ENCODE measurements around the gene XIAP.

XIAP gene

DNA sequence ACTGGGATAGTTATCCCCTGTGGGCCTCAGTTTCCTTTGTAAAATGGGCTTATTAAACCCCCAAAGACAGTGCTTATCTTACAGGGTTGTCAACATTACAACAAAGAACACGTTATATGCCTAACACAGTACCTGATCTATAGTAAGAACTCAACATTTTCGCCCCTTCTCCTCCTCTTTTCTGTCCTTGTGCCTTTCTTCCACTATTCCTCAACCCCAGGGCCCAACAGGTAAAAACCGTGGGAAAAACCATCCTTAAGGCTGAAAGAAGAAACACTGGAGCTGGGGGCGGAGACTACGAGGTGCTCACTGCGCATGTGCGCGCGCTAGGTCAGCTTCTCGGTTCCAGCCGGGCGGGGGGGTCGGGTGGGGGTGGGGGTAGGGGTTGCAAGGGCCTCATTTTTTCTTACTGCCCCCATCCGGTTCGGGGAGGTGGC is 426 bp upstream of the XIAP start:
- WGBS (ENCODE audit: extremely low coverage, insufficient coverage, low lambda C conversion rate) = no CpG with 5 or more reads among the region's 15 CpGs
- peak overlapping the region; percentile 85 for H3K56ac ChIP-seq (ENCODE audit: low read length)
- no peak overlapping the region for H2AK5ac ChIP-seq (ENCODE audit: low read length)
- H3K79me2 ChIP-seq (ENCODE audit: control insufficient read depth, insufficient read depth, low read length) = peaks cover 11% of the 10 kb centered on the region
- no peak overlapping the region for H3K23ac ChIP-seq (ENCODE audit: low read length)
- no peak overlapping the region for H3K4me3 ChIP-seq (ENCODE audit: low read length)
- H3K79me1 ChIP-seq (ENCODE audit: low read length) = no peaks in the 10 kb centered on the region
- no peak overlapping the region for H2BK120ac ChIP-seq (ENCODE audit: low read depth, low read length)
- peak overlapping the region; percentile 56 for H3K18ac ChIP-seq (ENCODE audit: low read length)
- H3K36me3 ChIP-seq (ENCODE audit: control insufficient read depth, insufficient read depth, low read length) = no peaks in the 10 kb centered on the region
- H3K4me2 ChIP-seq (ENCODE audit: low read length) = no peak overlapping the region
- no peak overlapping the region for H2BK15ac ChIP-seq (replicated peaks; ENCODE audit: low read depth)
- H2BK5ac ChIP-seq (ENCODE audit: low read length) = no peak overlapping the region
- no peak overlapping the region for H3K4ac ChIP-seq (ENCODE audit: low read depth, low read length)
- no peak overlapping the region for H4K5ac ChIP-seq (ENCODE audit: low read length)
- H3K4me1 ChIP-seq (ENCODE audit: control insufficient read depth, low read depth, low read length) = no peaks in the 10 kb centered on the region
- peak overlapping the region; percentile 84 for H3K9ac ChIP-seq (ENCODE audit: low read length)
- H3K27me3 ChIP-seq (ENCODE audit: insufficient read depth, low read length, poor library complexity) = no peaks in the 10 kb centered on the region
- H4K8ac ChIP-seq (ENCODE audit: low read depth, low read length) = no peak overlapping the region
- peak overlapping the region; percentile 95 for H3K27ac ChIP-seq (ENCODE audit: low read depth, low read length)
- DNase-seq = no peak

DNA sequence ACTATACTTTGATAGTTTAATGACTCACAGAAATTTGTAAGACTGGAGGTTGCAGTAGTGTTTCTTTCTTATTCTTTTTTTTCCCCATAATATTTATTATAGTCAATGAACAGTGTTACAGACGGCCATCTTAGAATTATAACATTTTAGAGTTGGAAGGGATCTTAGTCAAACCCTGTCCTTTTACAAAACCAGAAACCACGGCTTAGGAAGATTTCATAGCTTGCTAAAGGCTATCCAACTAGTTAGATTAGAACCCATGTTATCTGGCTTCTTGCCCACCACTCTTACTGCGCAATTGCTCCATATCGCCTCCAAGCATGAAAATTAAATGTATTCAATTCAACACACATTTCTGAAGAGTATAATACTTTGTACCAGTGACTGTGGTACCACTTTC is 1.1 kb downstream of the XIAP start:
- H3K56ac ChIP-seq (ENCODE audit: low read length) = peak overlapping the region; percentile 29
- WGBS (ENCODE audit: extremely low coverage, insufficient coverage, low lambda C conversion rate) = no CpG with 5 or more reads among the region's 4 CpGs
- H2AK5ac ChIP-seq (ENCODE audit: low read length) = no peak overlapping the region
- peaks cover 11% of the 10 kb centered on the region for H3K79me2 ChIP-seq (ENCODE audit: control insufficient read depth, insufficient read depth, low read length)
- no peak overlapping the region for H3K18ac ChIP-seq (ENCODE audit: low read length)
- no peak overlapping the region for H2BK15ac ChIP-seq (replicated peaks; ENCODE audit: low read depth)
- no peaks in the 10 kb centered on the region for H3K79me1 ChIP-seq (ENCODE audit: low read length)
- peak overlapping the region; percentile 84 for H3K9ac ChIP-seq (ENCODE audit: low read length)
- no peaks in the 10 kb centered on the region for H3K36me3 ChIP-seq (ENCODE audit: control insufficient read depth, insufficient read depth, low read length)
- peak overlapping the region; percentile 21 for H3K4me2 ChIP-seq (ENCODE audit: low read length)
- H3K27ac ChIP-seq (ENCODE audit: low read depth, low read length) = peak overlapping the region; percentile 68
- no peak overlapping the region for H3K4ac ChIP-seq (ENCODE audit: low read depth, low read length)
- no peak overlapping the region for H2BK5ac ChIP-seq (ENCODE audit: low read length)
- H4K8ac ChIP-seq (ENCODE audit: low read depth, low read length) = no peak overlapping the region
- no peak overlapping the region for H2BK120ac ChIP-seq (ENCODE audit: low read depth, low read length)
- no peaks in the 10 kb centered on the region for H3K27me3 ChIP-seq (ENCODE audit: insufficient read depth, low read length, poor library complexity)
- no peak overlapping the region for H3K23ac ChIP-seq (ENCODE audit: low read length)
- peak overlapping the region; percentile 31 for H3K4me3 ChIP-seq (ENCODE audit: low read length)
- no peaks in the 10 kb centered on the region for H3K4me1 ChIP-seq (ENCODE audit: control insufficient read depth, low read depth, low read length)
- no peak overlapping the region for H4K5ac ChIP-seq (ENCODE audit: low read length)
- no peak for DNase-seq

GRCh38 chrX:123869488-123869887 is 9.6 kb downstream of the XIAP start:
- no peak overlapping the region for H3K4me2 ChIP-seq (ENCODE audit: low read length)
- peaks cover 7% of the 10 kb centered on the region for H3K79me2 ChIP-seq (ENCODE audit: control insufficient read depth, insufficient read depth, low read length)
- H4K8ac ChIP-seq (ENCODE audit: low read depth, low read length) = no peak overlapping the region
- no peak overlapping the region for H2BK5ac ChIP-seq (ENCODE audit: low read length)
- no peak overlapping the region for H3K18ac ChIP-seq (ENCODE audit: low read length)
- H2BK15ac ChIP-seq (replicated peaks; ENCODE audit: low read depth) = no peak overlapping the region
- H2BK120ac ChIP-seq (ENCODE audit: low read depth, low read length) = no peak overlapping the region
- no peak overlapping the region for H3K9ac ChIP-seq (ENCODE audit: low read length)
- WGBS (ENCODE audit: extremely low coverage, insufficient coverage, low lambda C conversion rate) = no CpG with 5 or more reads among the region's 1 CpG
- no peaks in the 10 kb centered on the region for H3K36me3 ChIP-seq (ENCODE audit: control insufficient read depth, insufficient read depth, low read length)
- no peaks in the 10 kb centered on the region for H3K4me1 ChIP-seq (ENCODE audit: control insufficient read depth, low read depth, low read length)
- H3K79me1 ChIP-seq (ENCODE audit: low read length) = no peaks in the 10 kb centered on the region
- no peak overlapping the region for H2AK5ac ChIP-seq (ENCODE audit: low read length)
- H3K27me3 ChIP-seq (ENCODE audit: insufficient read depth, low read length, poor library complexity) = no peaks in the 10 kb centered on the region
- no peak overlapping the region for H3K27ac ChIP-seq (ENCODE audit: low read depth, low read length)
- no peak overlapping the region for H3K4ac ChIP-seq (ENCODE audit: low read depth, low read length)
- no peak overlapping the region for H3K23ac ChIP-seq (ENCODE audit: low read length)
- H3K56ac ChIP-seq (ENCODE audit: low read length) = no peak overlapping the region
- no peak overlapping the region for H3K4me3 ChIP-seq (ENCODE audit: low read length)
- H4K5ac ChIP-seq (ENCODE audit: low read length) = no peak overlapping the region
- DNase-seq = no peak

DNA sequence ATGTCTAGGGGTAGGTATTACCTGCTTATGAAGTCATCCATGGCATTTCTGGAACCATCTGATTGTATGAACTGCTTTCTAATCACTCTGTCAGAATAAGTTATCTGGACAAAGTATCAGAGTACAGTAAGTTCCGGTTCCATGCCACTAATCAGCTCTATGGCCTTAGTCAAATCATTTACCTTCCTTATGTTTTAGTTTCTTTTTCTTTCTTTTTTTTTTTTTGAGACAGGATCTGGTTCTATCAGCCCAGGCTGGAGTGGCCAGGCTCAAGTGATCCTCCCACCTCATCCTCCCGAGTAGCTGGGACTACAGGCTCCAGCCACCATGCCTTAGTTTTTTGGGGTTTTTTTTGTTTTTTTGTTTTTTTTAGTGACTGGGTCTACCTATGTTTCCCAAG is 11.5 kb downstream of the XIAP start:
- Histone ChIP-seq H3K36me3 (ENCODE audit: control insufficient read depth, insufficient read depth, low read length) (no peaks in the 10 kb centered on the region), H3K4me3 (ENCODE audit: low read length) (no peak overlapping the region), H2BK120ac (ENCODE audit: low read depth, low read length) (no peak overlapping the region), H3K18ac (ENCODE audit: low read length) (no peak overlapping the region), H3K79me1 (ENCODE audit: low read length) (no peaks in the 10 kb centered on the region), H3K56ac (ENCODE audit: low read length) (no peak overlapping the region), H3K79me2 (ENCODE audit: control insufficient read depth, insufficient read depth, low read length) (peaks cover 7% of the 10 kb centered on the region), H3K27ac (ENCODE audit: low read depth, low read length) (no peak overlapping the region), H3K23ac (ENCODE audit: low read length) (no peak overlapping the region), H2BK5ac (ENCODE audit: low read length) (no peak overlapping the region), H2BK15ac (replicated peaks; ENCODE audit: low read depth) (no peak overlapping the region), H3K4me2 (ENCODE audit: low read length) (no peak overlapping the region), H4K5ac (ENCODE audit: low read length) (no peak overlapping the region), H3K4me1 (ENCODE audit: control insufficient read depth, low read depth, low read length) (no peaks in the 10 kb centered on the region), H3K27me3 (ENCODE audit: insufficient read depth, low read length, poor library complexity) (no peaks in the 10 kb centered on the region), H3K4ac (ENCODE audit: low read depth, low read length) (no peak overlapping the region), H4K8ac (ENCODE audit: low read depth, low read length) (no peak overlapping the region), H3K9ac (ENCODE audit: low read length) (no peak overlapping the region), H2AK5ac (ENCODE audit: low read length) (no peak overlapping the region)
- no peak for DNase-seq
- no CpG with 5 or more reads among the region's 2 CpGs for WGBS (ENCODE audit: extremely low coverage, insufficient coverage, low lambda C conversion rate)

GRCh38 chrX:123873956-123874355 is 14.1 kb downstream of the XIAP start:
- no peak for DNase-seq
- H4K5ac ChIP-seq (ENCODE audit: low read length) = no peak overlapping the region
- H3K79me2 ChIP-seq (ENCODE audit: control insufficient read depth, insufficient read depth, low read length) = peaks cover 2% of the 10 kb centered on the region
- no peaks in the 10 kb centered on the region for H3K27me3 ChIP-seq (ENCODE audit: insufficient read depth, low read length, poor library complexity)
- H2BK120ac ChIP-seq (ENCODE audit: low read depth, low read length) = no peak overlapping the region
- no peak overlapping the region for H3K23ac ChIP-seq (ENCODE audit: low read length)
- H3K4ac ChIP-seq (ENCODE audit: low read depth, low read length) = no peak overlapping the region
- H3K4me1 ChIP-seq (ENCODE audit: control insufficient read depth, low read depth, low read length) = no peaks in the 10 kb centered on the region
- no peak overlapping the region for H3K4me3 ChIP-seq (ENCODE audit: low read length)
- H3K4me2 ChIP-seq (ENCODE audit: low read length) = no peak overlapping the region
- H2BK5ac ChIP-seq (ENCODE audit: low read length) = no peak overlapping the region
- no CpG with 5 or more reads among the region's 1 CpG for WGBS (ENCODE audit: extremely low coverage, insufficient coverage, low lambda C conversion rate)
- no peak overlapping the region for H3K27ac ChIP-seq (ENCODE audit: low read depth, low read length)
- no peaks in the 10 kb centered on the region for H3K36me3 ChIP-seq (ENCODE audit: control insufficient read depth, insufficient read depth, low read length)
- no peak overlapping the region for H3K56ac ChIP-seq (ENCODE audit: low read length)
- no peak overlapping the region for H3K9ac ChIP-seq (ENCODE audit: low read length)
- H3K18ac ChIP-seq (ENCODE audit: low read length) = no peak overlapping the region
- no peaks in the 10 kb centered on the region for H3K79me1 ChIP-seq (ENCODE audit: low read length)
- no peak overlapping the region for H2BK15ac ChIP-seq (replicated peaks; ENCODE audit: low read depth)
- H4K8ac ChIP-seq (ENCODE audit: low read depth, low read length) = no peak overlapping the region
- H2AK5ac ChIP-seq (ENCODE audit: low read length) = no peak overlapping the region

DNA sequence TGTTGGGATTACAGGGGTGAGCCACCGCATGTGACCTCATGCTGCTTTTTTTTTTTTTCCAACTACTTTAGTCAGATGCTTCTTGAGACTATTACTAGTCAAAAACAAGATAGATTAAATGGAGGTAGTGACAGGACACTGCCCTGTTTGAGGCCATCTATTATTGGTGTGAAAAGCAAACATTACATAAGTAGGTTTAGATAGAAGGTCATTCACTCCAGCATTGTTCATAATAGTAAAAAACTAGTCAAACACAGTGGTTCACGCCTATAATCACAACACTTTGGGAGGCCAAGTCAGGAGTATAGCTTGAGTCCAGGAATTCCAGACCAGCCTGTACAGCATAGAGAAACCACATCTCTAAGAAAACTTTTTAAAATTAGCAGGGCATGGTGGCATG is 16.3 kb downstream of the XIAP start:
- no CpG with 5 or more reads among the region's 2 CpGs for WGBS (ENCODE audit: extremely low coverage, insufficient coverage, low lambda C conversion rate)
- Histone ChIP-seq H3K4ac (ENCODE audit: low read depth, low read length) (no peak overlapping the region), H2AK5ac (ENCODE audit: low read length) (no peak overlapping the region), H2BK120ac (ENCODE audit: low read depth, low read length) (no peak overlapping the region), H4K5ac (ENCODE audit: low read length) (no peak overlapping the region), H3K4me1 (ENCODE audit: control insufficient read depth, low read depth, low read length) (no peaks in the 10 kb centered on the region), H4K8ac (ENCODE audit: low read depth, low read length) (no peak overlapping the region), H3K27ac (ENCODE audit: low read depth, low read length) (no peak overlapping the region), H3K23ac (ENCODE audit: low read length) (no peak overlapping the region), H2BK15ac (replicated peaks; ENCODE audit: low read depth) (no peak overlapping the region), H3K18ac (ENCODE audit: low read length) (no peak overlapping the region), H3K9ac (ENCODE audit: low read length) (no peak overlapping the region), H3K56ac (ENCODE audit: low read length) (no peak overlapping the region), H3K4me3 (ENCODE audit: low read length) (no peak overlapping the region), H2BK5ac (ENCODE audit: low read length) (no peak overlapping the region), H3K4me2 (ENCODE audit: low read length) (no peak overlapping the region), H3K79me1 (ENCODE audit: low read length) (no peaks in the 10 kb centered on the region), H3K79me2 (ENCODE audit: control insufficient read depth, insufficient read depth, low read length) (no peaks in the 10 kb centered on the region), H3K27me3 (ENCODE audit: insufficient read depth, low read length, poor library complexity) (no peaks in the 10 kb centered on the region), H3K36me3 (ENCODE audit: control insufficient read depth, insufficient read depth, low read length) (no peaks in the 10 kb centered on the region)
- no peak for DNase-seq
